ENCODE data around the gene ADARB2.

GRCh38 chr10:1228467-1228975, 508.8 kb downstream of the ADARB2 start:
- TF ChIP-seq CTCF (tag by site-specific recombination; IDR thresholded peaks at IDR 0.05) (no peak), ZNF549 (tag by site-specific recombination; IDR thresholded peaks at IDR 0.05) (no peak), ZNF707 (tag by site-specific recombination; IDR thresholded peaks at IDR 0.05) (no peak), ZNF302 (tag by site-specific recombination; IDR thresholded peaks at IDR 0.05; ENCODE audit: low read depth) (no peak), ZBTB6 (tag by site-specific recombination; IDR thresholded peaks at IDR 0.05) (no peak), ZNF423 (tag by site-specific recombination; IDR thresholded peaks at IDR 0.05) (no peak), TCF7L2 (IDR thresholded peaks at IDR 0.05; ENCODE audit: borderline replicate concordance, low read depth, low read length) (no peak)
